NCI-H1105 treated with DMSO at 0.1 percent for 48 hours (cell line): ENCODE data around the gene JTB.

Source experiments
- DNase-seq: peaks from one replicate; lab custom pipeline; 2025; lab: John Stamatoyannopoulos, UW

JTB gene

GRCh38 chr1:153932156-153933131 is 45.0 kb downstream of the JTB start:
- DNase-seq, result no peak

- DNase-seq, result no peak
Measured at GRCh38 chr1:153929981-153930948, 47.2 kb downstream of the JTB start.

GRCh38 chr1:153929426-153929825 is 48.0 kb downstream of the JTB start:
- no peak for DNase-seq

GRCh38 chr1:153928791-153929341 is 48.6 kb downstream of the JTB start:
- DNase-seq, result no peak

- no peak for DNase-seq
Measured at GRCh38 chr1:153928245-153928644, 49.2 kb downstream of the JTB start.

GRCh38 chr1:153926405-153926804 is 51.1 kb downstream of the JTB start:
- no peak for DNase-seq
